PC-3 (cell line): ENCODE measurements around the gene LMOD1.

Experiments used
- CTCF ChIP-seq: fragments of 300-600 bp; sonication (generic); conservative IDR thresholded peaks from 2 replicates; pipeline ENCODE4 v1.5.1; 2017; ENCODE audit warnings: antibody characterized with exemption, low read depth, mild to moderate bottlenecking, low read length
- EZH2phosphoT487 ChIP-seq: fragments of 300-600 bp; sonication (generic); IDR thresholded peaks from 2 replicates; pipeline ENCODE4 v1.6.1; 2018; ENCODE audit warnings: mild to moderate bottlenecking, antibody characterized with exemption, low read length, borderline replicate concordance

DNA sequence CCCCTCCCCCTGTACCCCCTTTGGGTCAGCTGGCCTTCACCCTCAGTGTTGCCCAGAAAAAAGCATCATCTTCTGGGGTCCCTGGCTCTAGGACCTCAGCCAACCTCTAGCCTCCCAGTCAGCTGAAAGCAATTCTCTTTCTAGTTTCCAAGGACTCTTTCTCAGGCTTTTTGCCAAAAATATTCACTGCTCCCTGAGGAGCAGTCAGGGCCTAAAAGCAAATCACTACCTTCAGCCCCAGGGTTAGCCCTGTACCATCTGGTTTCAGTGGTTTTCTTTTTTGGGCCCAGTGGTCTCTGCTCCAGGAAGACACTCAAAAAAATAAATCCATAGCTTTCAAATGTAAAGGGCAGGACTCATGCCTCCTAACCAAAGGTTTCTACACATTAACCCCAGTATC is 3.1 kb upstream of the LMOD1 start:
- TF ChIP-seq CTCF, result no peak
- TF ChIP-seq EZH2phosphoT487, result no peak
